ENCODE measurements around the gene ATP8B3.
"Not testable (repeated sequence)": the region's sequence is repeated elsewhere in the genome, so short reads cannot be mapped to it uniquely, and the experiment has no call there.

The ATP8B3 gene

DNA sequence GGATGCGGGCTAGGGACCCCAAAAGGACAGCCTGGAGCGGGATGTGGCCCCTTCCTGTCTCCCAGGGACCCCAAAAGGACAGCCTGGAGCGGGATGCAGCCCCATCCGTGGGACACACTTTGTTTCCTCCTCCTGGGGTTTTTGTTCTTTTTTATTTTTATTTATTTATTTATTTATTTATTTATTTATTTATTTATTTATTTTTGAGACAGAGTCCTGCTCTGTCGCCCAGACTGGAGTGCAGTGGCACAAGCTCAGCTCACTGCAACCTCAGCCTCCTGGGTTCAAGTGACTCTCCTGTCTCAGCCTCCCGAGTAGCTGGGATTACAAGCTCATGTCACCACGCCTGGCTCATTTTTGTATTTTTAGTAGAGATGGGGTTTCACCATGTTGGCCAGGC lies 14.8 kb downstream of the ATP8B3 start:
- not testable (repeated sequence) for H3K9me3 ChIP-seq (ENCODE audit: control insufficient read depth in 2 of 2, low read length in 2 of 2); H3K4me1 ChIP-seq (ENCODE audit: control insufficient read depth in 2 of 2, insufficient read depth in 2 of 2, low read length in 2 of 2); H3K27ac ChIP-seq (ENCODE audit: low read depth in 2 of 2, low read length in 2 of 2); H3K9ac ChIP-seq (ENCODE audit: low read depth in 1 of 2, low read length in 2 of 2); H3K27me3 ChIP-seq (ENCODE audit: control insufficient read depth in 2 of 2, insufficient read depth in 2 of 2, low read length in 2 of 2); H3K36me3 ChIP-seq (ENCODE audit: control insufficient read depth in 2 of 2, insufficient read depth in 2 of 2, low read length in 2 of 2); H3K4me3 ChIP-seq (ENCODE audit: low read length in 2 of 2)

DNA sequence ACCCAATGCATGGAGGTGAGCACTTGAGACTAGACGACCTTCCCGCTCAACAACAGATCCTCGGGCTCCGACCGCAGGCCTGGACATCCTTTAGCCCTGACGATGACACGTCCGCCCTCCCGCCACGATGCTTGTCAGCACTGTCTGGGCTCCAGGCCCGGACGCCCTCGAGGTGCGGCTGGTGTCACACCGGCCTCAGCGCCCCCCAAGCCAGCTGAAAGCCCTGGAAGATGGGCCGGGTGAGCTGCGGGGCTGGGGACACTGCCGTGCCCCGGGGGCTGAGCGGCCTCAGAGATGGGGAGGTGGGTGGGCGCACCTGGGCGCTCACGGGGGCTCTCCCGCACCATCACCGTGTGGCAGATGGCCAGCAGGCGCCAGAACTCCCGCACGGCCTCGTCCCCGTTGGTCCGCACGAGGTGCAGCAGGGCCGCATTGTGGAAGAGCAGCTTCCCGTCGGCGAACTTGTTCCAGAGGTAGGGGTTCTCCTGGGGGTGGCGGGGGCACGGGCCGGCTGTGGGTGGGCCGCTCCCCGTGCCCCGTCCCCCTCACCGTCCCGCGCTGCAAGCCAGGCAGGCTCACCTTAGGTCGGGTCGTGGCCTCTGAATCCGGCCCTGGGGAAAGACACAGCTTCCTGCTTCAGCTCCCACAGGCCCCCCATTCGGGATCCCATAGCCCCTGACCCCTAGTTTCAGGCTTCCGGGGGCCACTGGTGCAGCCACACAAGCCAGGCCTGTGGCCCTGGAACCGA lies 15.5 kb downstream of the ATP8B3 start:
- no peak overlapping the region for H3K4me3 ChIP-seq (ENCODE audit: low read length in 2 of 2)
- peaks cover 0 to 4% of the 10 kb centered on the region in 2 donors for H3K27me3 ChIP-seq (ENCODE audit: control insufficient read depth in 2 of 2, insufficient read depth in 2 of 2, low read length in 2 of 2)
- H3K9me3 ChIP-seq (ENCODE audit: control insufficient read depth in 2 of 2, low read length in 2 of 2) = no peaks in the 10 kb centered on the region
- no peaks in the 10 kb centered on the region for H3K36me3 ChIP-seq (ENCODE audit: control insufficient read depth in 2 of 2, insufficient read depth in 2 of 2, low read length in 2 of 2)
- no peak overlapping the region for H3K27ac ChIP-seq (ENCODE audit: low read depth in 2 of 2, low read length in 2 of 2)
- peaks cover 3 to 4% of the 10 kb centered on the region in 2 donors for H3K4me1 ChIP-seq (ENCODE audit: control insufficient read depth in 2 of 2, insufficient read depth in 2 of 2, low read length in 2 of 2)
- H3K9ac ChIP-seq (ENCODE audit: low read depth in 1 of 2, low read length in 2 of 2) = no peak overlapping the region

DNA sequence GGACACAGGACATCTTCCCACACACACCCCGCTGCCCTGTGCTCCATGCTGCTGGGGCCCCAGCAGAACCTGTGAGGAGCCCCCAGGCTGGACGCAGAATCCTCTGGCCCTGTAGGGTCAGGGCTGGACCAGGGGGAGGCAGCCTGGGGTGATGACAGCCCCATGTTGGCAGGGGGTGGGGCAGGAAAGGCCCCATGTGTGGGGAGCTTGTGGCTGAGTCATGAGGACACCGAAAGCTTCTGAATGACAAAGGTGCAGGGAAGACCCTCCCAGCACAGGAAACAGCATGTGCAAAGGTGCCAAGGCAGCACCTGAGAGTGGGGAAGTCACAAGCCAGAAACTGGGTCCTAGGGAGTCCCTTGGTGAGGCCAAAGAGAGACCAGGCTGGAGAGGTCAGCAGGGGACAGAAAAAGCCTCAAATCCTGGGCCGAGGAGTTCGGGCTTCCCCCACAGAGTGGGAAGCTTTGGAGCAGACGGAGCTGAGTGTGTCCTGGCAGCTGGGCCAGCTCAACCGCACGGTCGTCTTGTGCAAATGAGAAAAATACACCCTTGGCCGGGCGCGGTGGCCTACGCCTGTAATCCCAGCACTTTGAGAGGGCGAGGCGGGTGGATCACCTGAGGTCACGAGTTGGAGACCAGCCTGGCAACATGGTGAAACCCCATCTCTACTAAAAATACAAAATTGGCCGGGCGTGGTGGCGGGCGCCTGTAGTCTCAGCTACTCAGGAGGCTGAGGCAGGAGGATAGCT lies 17.5 kb downstream of the ATP8B3 start:
- Histone ChIP-seq H3K9ac (ENCODE audit: low read depth in 1 of 2, low read length in 2 of 2) (no peak overlapping the region), H3K27me3 (ENCODE audit: control insufficient read depth in 2 of 2, insufficient read depth in 2 of 2, low read length in 2 of 2) (peaks cover 0 to 4% of the 10 kb centered on the region in 2 donors), H3K27ac (ENCODE audit: low read depth in 2 of 2, low read length in 2 of 2) (no peak overlapping the region), H3K4me1 (ENCODE audit: control insufficient read depth in 2 of 2, insufficient read depth in 2 of 2, low read length in 2 of 2) (peaks cover 3 to 4% of the 10 kb centered on the region in 2 donors), H3K36me3 (ENCODE audit: control insufficient read depth in 2 of 2, insufficient read depth in 2 of 2, low read length in 2 of 2) (no peaks in the 10 kb centered on the region), H3K9me3 (ENCODE audit: control insufficient read depth in 2 of 2, low read length in 2 of 2) (no peaks in the 10 kb centered on the region), H3K4me3 (ENCODE audit: low read length in 2 of 2) (no peak overlapping the region)

DNA sequence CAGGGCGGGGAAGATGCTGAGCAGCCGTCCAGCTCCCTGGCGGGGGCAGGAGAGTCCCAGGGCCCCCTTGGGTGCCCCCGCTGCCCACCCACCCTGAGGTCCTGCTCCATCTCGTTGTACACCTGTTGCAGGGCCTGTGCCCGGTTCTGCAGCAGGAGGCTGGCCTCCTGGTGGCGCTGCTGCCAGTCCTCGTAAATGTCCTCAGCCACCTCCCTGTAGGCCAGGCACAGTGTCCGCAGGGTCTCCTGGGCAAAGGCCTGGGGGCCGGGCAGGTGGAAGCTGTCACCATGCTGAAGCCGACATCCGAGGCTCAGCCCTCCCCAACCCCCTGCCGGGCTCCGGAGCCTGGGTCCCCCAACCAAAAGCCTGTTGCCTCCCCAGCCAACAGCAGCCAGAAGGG lies 20.2 kb downstream of the ATP8B3 start:
- no peak overlapping the region for H3K27ac ChIP-seq (ENCODE audit: low read depth in 2 of 2, low read length in 2 of 2)
- peaks cover 3 to 4% of the 10 kb centered on the region in 2 donors for H3K4me1 ChIP-seq (ENCODE audit: control insufficient read depth in 2 of 2, insufficient read depth in 2 of 2, low read length in 2 of 2)
- no peaks in the 10 kb centered on the region for H3K36me3 ChIP-seq (ENCODE audit: control insufficient read depth in 2 of 2, insufficient read depth in 2 of 2, low read length in 2 of 2)
- no peak overlapping the region for H3K9ac ChIP-seq (ENCODE audit: low read depth in 1 of 2, low read length in 2 of 2)
- no peaks in the 10 kb centered on the region for H3K9me3 ChIP-seq (ENCODE audit: control insufficient read depth in 2 of 2, low read length in 2 of 2)
- H3K27me3 ChIP-seq (ENCODE audit: control insufficient read depth in 2 of 2, insufficient read depth in 2 of 2, low read length in 2 of 2) = peaks cover 0 to 4% of the 10 kb centered on the region in 2 donors
- no peak overlapping the region for H3K4me3 ChIP-seq (ENCODE audit: low read length in 2 of 2)

DNA sequence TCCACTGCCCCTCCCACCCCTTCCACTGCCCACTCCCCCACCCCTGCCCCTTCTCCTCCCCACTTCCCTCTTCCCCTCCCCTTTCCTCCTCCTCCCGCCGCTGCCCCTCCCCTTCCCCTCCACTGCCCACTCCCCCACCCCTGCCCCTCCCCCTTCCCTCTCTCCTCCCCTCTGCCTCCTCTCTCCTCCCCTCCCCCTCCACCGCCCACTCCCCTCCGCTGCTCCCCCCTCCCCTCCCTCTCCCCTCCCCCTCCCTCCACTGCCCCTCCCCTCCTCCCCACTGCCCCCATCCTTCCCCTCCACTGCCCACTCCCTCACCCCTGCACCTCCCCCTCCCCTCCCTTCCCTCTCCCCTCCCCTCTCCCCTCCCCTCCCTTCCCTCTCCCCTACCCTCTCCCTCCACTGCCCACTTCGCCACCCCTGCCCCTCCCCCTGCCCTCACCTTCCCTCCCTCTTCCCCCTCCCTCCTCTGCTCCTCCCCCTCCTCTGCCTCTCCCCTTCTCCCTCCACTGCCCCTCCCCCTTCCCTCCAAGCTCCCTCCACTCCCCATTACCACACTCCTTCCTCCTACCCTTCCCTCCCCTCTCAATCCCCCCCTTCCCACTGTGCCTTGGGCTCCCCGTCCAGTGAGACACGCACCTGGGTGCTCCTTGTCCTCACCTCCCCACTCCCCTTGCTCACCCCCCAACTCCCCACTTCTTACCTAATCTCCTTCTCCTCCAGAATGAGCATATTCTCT lies 21.9 kb downstream of the ATP8B3 start:
- H3K27ac ChIP-seq (ENCODE audit: low read depth in 2 of 2, low read length in 2 of 2) = no peak overlapping the region
- no peak overlapping the region for H3K9ac ChIP-seq (ENCODE audit: low read depth in 1 of 2, low read length in 2 of 2)
- H3K4me1 ChIP-seq (ENCODE audit: control insufficient read depth in 2 of 2, insufficient read depth in 2 of 2, low read length in 2 of 2) = peaks cover 0 to 3% of the 10 kb centered on the region in 2 donors
- H3K27me3 ChIP-seq (ENCODE audit: control insufficient read depth in 2 of 2, insufficient read depth in 2 of 2, low read length in 2 of 2) = no peaks in the 10 kb centered on the region
- no peaks in the 10 kb centered on the region for H3K36me3 ChIP-seq (ENCODE audit: control insufficient read depth in 2 of 2, insufficient read depth in 2 of 2, low read length in 2 of 2)
- no peak overlapping the region for H3K4me3 ChIP-seq (ENCODE audit: low read length in 2 of 2)
- H3K9me3 ChIP-seq (ENCODE audit: control insufficient read depth in 2 of 2, low read length in 2 of 2) = no peaks in the 10 kb centered on the region

- Histone ChIP-seq H3K9ac (ENCODE audit: low read depth in 1 of 2, low read length in 2 of 2) (no peak overlapping the region), H3K4me3 (ENCODE audit: low read length in 2 of 2) (no peak overlapping the region), H3K27me3 (ENCODE audit: control insufficient read depth in 2 of 2, insufficient read depth in 2 of 2, low read length in 2 of 2) (no peaks in the 10 kb centered on the region), H3K9me3 (ENCODE audit: control insufficient read depth in 2 of 2, low read length in 2 of 2) (no peaks in the 10 kb centered on the region), H3K36me3 (ENCODE audit: control insufficient read depth in 2 of 2, insufficient read depth in 2 of 2, low read length in 2 of 2) (no peaks in the 10 kb centered on the region), H3K27ac (ENCODE audit: low read depth in 2 of 2, low read length in 2 of 2) (no peak overlapping the region), H3K4me1 (ENCODE audit: control insufficient read depth in 2 of 2, insufficient read depth in 2 of 2, low read length in 2 of 2) (peaks cover 0 to under 1% of the 10 kb centered on the region in 2 donors)
Observed at GRCh38 chr19:1789261-1790041, 22.6 kb downstream of the ATP8B3 start.

DNA sequence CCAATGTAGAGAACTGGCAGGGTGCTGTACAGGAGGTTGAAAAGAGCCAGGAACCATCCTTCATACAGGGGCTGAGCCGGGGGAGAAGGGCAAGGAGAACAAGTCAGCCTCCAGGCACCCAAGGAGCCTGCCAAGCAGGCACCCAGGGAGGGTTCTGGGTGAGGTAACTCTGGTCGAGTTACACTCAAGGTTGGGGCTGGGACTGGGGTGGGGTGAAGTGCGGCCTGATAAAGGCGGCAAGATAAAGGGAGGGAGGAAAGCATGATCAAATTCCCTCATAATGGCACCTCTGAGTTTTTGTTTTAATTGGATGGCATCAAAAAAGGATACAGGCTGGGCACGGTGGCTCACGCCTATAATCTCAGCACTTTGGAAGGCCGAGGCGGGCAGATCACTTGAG lies 25.0 kb downstream of the ATP8B3 start:
- Histone ChIP-seq H3K4me1 (ENCODE audit: control insufficient read depth in 2 of 2, insufficient read depth in 2 of 2, low read length in 2 of 2) (no peaks in the 10 kb centered on the region), H3K4me3 (ENCODE audit: low read length in 2 of 2) (no peak overlapping the region), H3K36me3 (ENCODE audit: control insufficient read depth in 2 of 2, insufficient read depth in 2 of 2, low read length in 2 of 2) (no peaks in the 10 kb centered on the region), H3K27ac (ENCODE audit: low read depth in 2 of 2, low read length in 2 of 2) (no peak overlapping the region), H3K9ac (ENCODE audit: low read depth in 1 of 2, low read length in 2 of 2) (no peak overlapping the region), H3K9me3 (ENCODE audit: control insufficient read depth in 2 of 2, low read length in 2 of 2) (peaks cover 0 to under 1% of the 10 kb centered on the region in 2 donors), H3K27me3 (ENCODE audit: control insufficient read depth in 2 of 2, insufficient read depth in 2 of 2, low read length in 2 of 2) (peaks cover 0 to 6% of the 10 kb centered on the region in 2 donors)

DNA sequence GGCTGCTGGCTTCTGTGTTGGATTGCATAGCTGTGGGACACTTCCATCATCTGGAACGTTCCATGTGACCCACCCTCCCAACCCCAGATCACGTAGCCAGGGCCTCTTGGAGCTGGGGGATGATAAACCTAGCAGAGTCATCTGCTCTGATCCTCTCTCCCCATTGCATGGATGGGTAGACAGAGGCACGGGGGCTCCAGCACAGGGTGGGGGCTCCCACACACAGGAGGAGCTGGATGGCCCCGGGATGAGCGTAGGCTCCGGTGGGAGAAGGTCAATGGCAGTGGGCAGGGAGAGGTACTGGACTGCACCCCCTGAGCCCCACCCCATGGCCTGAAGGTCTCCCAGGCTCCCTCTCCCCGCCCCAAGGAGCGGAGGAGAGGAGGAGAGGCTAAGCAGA lies 25.4 kb downstream of the ATP8B3 start:
- H3K9ac ChIP-seq (ENCODE audit: low read depth in 1 of 2, low read length in 2 of 2) = no peak overlapping the region
- no peaks in the 10 kb centered on the region for H3K4me1 ChIP-seq (ENCODE audit: control insufficient read depth in 2 of 2, insufficient read depth in 2 of 2, low read length in 2 of 2)
- no peak overlapping the region for H3K4me3 ChIP-seq (ENCODE audit: low read length in 2 of 2)
- H3K9me3 ChIP-seq (ENCODE audit: control insufficient read depth in 2 of 2, low read length in 2 of 2) = peaks cover 0 to 5% of the 10 kb centered on the region in 2 donors
- no peaks in the 10 kb centered on the region for H3K36me3 ChIP-seq (ENCODE audit: control insufficient read depth in 2 of 2, insufficient read depth in 2 of 2, low read length in 2 of 2)
- peaks cover 0 to 7% of the 10 kb centered on the region in 2 donors for H3K27me3 ChIP-seq (ENCODE audit: control insufficient read depth in 2 of 2, insufficient read depth in 2 of 2, low read length in 2 of 2)
- no peak overlapping the region for H3K27ac ChIP-seq (ENCODE audit: low read depth in 2 of 2, low read length in 2 of 2)

DNA sequence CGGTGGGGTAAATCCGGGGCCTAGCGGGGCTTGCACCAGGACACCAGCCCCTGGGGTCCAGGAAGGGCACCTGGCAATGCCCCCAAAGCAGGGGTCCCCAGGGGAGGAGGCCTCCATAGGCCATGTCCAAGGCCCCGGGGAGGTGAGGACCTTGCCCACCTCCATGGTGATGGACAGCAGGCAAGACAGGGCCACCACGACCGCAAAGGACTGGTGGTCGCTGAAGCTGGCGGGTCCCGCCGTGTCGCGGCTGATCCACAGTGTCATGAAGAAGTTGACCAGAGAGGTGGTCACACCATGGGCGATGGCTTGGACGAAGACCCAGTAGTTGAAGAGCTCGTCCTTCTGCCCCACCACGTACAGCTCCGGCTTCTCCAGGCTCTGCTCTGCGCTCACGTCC lies 26.8 kb downstream of the ATP8B3 start:
- Histone ChIP-seq H3K4me1 (ENCODE audit: control insufficient read depth in 2 of 2, insufficient read depth in 2 of 2, low read length in 2 of 2) (no peaks in the 10 kb centered on the region), H3K4me3 (ENCODE audit: low read length in 2 of 2) (no peak overlapping the region), H3K9me3 (ENCODE audit: control insufficient read depth in 2 of 2, low read length in 2 of 2) (peaks cover 0 to 7% of the 10 kb centered on the region in 2 donors), H3K27ac (ENCODE audit: low read depth in 2 of 2, low read length in 2 of 2) (no peak overlapping the region), H3K36me3 (ENCODE audit: control insufficient read depth in 2 of 2, insufficient read depth in 2 of 2, low read length in 2 of 2) (no peaks in the 10 kb centered on the region), H3K9ac (ENCODE audit: low read depth in 1 of 2, low read length in 2 of 2) (no peak overlapping the region), H3K27me3 (ENCODE audit: control insufficient read depth in 2 of 2, insufficient read depth in 2 of 2, low read length in 2 of 2) (peaks cover 4 to 12% of the 10 kb centered on the region in 2 donors)

Measured in mucosa of rectum (tissue), 2 donors.